RWPE2 (cell line): ENCODE results near the gene BLTP2.

ENCODE experiments used
- ATAC-seq: fragments of 200-7000 bp; cut with Tn5 transposase; 3 replicates; pipeline ENCODE4 v1.9.1; 2021; ENCODE audit warnings: low read depth
- DNase-seq: peaks from one replicate; pipeline ENCODE4 v3.0.0-alpha.2; 2020; ENCODE audit warnings: low spot score
- H3K27ac ChIP-seq: fragments of 450-650 bp; 2 replicates; pipeline ENCODE4 v1.5.1; 2017; ENCODE audit warnings: mild to moderate bottlenecking; ENCODE audit not compliant: poor library complexity, severe bottlenecking
- H3K27me3 ChIP-seq: fragments of 250-450 bp; sonication (Bioruptor Pico); 2 replicates; pipeline ENCODE4 v1.5.1; 2021; ENCODE audit warnings: mild to moderate bottlenecking, moderate library complexity; ENCODE audit not compliant: insufficient read depth, poor library complexity, severe bottlenecking
- H3K36me3 ChIP-seq: fragments of 250-450 bp; sonication (Bioruptor Pico); 2 replicates; pipeline ENCODE4 v1.5.1; 2020; ENCODE audit warnings: low read depth, mild to moderate bottlenecking, moderate library complexity
- H3K4me1 ChIP-seq: fragments of 250-450 bp; sonication (Bioruptor Pico); 2 replicates; pipeline ENCODE4 v1.5.1; 2021; ENCODE audit warnings: mild to moderate bottlenecking, moderate library complexity; ENCODE audit not compliant: insufficient read depth, poor library complexity, severe bottlenecking
- H3K4me3 ChIP-seq: fragments of 250-450 bp; sonication (Bioruptor Pico); 2 replicates; pipeline ENCODE4 v1.5.1; 2021; ENCODE audit warnings: mild to moderate bottlenecking, moderate library complexity; ENCODE audit not compliant: severe bottlenecking
- H3K9me3 ChIP-seq: fragments of 250-450 bp; sonication (Bioruptor Pico); 2 replicates; pipeline ENCODE4 v1.5.1; 2021; ENCODE audit warnings: mild to moderate bottlenecking, moderate library complexity; ENCODE audit not compliant: severe bottlenecking
- TF ChIP-seq, protein P1 (sequence below): fragments of 450-650 bp; IDR thresholded peaks from one replicate; pipeline ENCODE4 v1.5.1; 2017; ENCODE audit warnings: mild to moderate bottlenecking, moderate library complexity; ENCODE audit not compliant: poor library complexity, severe bottlenecking

Gene BLTP2

DNA sequence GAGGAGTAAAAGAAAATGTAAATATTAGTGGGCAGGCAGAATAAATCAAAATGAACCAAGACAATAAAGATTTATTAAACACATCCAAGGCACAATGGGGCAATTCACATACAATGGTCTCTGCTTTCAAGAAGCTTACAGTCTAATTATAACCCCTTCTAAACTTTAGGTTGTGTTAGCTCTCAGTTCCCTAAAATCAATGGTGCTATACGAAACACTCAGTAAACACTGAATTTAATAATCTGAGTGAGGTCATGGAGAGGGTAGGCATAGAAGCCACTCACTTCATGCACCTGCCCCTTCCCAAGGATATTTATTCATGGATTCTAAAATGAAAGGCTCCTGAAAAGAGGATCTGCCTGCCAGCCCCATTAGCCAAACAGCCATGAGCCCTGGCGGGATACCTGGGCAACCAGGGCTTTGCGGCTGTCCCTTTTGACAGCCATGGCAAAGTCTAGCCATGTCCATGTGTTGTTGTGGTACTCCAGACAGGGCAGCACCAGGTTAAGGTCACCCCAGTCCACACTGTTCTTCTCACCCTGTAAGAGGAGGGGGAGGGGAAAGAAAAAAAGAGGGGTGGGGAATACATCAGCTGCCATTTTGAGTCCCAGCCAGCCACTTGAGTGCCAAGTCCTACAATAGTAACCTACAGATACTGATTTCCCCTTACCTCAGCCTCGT is 29.6 kb downstream of the BLTP2 start:
- ATAC-seq (no peak), DNase-seq (no peak)
- peaks cover 80% of the 10 kb centered on the region for H3K36me3 ChIP-seq
- no peak overlapping the region for H3K27ac ChIP-seq
- H3K4me1 ChIP-seq, result no peaks in the 10 kb centered on the region
- no peaks in the 10 kb centered on the region for H3K27me3 ChIP-seq
- no peaks in the 10 kb centered on the region for H3K9me3 ChIP-seq
- no peak overlapping the region for H3K4me3 ChIP-seq
- TF ChIP-seq, protein P1, sequence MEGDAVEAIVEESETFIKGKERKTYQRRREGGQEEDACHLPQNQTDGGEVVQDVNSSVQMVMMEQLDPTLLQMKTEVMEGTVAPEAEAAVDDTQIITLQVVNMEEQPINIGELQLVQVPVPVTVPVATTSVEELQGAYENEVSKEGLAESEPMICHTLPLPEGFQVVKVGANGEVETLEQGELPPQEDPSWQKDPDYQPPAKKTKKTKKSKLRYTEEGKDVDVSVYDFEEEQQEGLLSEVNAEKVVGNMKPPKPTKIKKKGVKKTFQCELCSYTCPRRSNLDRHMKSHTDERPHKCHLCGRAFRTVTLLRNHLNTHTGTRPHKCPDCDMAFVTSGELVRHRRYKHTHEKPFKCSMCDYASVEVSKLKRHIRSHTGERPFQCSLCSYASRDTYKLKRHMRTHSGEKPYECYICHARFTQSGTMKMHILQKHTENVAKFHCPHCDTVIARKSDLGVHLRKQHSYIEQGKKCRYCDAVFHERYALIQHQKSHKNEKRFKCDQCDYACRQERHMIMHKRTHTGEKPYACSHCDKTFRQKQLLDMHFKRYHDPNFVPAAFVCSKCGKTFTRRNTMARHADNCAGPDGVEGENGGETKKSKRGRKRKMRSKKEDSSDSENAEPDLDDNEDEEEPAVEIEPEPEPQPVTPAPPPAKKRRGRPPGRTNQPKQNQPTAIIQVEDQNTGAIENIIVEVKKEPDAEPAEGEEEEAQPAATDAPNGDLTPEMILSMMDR, result no peak

DNA sequence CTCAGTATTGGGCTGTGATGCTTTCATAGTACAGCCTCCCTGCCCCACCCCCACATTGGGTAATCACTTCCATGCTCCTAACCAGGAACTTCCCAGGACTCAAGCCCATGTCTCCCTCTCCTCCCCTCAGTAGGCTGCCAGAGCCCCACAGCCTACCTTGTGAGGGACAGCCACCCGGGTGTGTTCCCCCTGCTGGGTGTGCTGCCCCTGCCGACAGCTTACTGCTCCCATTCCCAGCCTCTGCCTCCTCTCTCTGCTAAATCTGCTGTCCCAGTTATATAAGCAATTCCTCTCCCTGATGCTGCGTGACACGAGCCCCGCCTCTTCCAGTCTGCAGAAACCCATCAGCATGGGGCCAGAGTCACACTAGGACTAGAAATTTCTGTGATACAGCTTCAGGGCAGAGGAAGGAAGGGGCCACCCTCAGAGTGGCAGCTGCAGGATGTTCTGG is 31.0 kb downstream of the BLTP2 start, which contains the start of gene RSKR:
TSS of gene RSKR (minus strand) at position 255 of the 451 bp plus-strand sequence. CDS start at position 231, 24 bp downstream.
- no peaks in the 10 kb centered on the region for H3K4me1 ChIP-seq
- DNase-seq (no peak), ATAC-seq (no peak)
- no peaks in the 10 kb centered on the region for H3K9me3 ChIP-seq
- no peak within 1 kb of the TSS for H3K27ac ChIP-seq
- H3K36me3 ChIP-seq, result peaks cover 65% of the 10 kb centered on the region
- no peaks in the 10 kb centered on the region for H3K27me3 ChIP-seq
- no peak within 1 kb of the TSS for H3K4me3 ChIP-seq
- TF ChIP-seq, protein P1, result no peak

DNA sequence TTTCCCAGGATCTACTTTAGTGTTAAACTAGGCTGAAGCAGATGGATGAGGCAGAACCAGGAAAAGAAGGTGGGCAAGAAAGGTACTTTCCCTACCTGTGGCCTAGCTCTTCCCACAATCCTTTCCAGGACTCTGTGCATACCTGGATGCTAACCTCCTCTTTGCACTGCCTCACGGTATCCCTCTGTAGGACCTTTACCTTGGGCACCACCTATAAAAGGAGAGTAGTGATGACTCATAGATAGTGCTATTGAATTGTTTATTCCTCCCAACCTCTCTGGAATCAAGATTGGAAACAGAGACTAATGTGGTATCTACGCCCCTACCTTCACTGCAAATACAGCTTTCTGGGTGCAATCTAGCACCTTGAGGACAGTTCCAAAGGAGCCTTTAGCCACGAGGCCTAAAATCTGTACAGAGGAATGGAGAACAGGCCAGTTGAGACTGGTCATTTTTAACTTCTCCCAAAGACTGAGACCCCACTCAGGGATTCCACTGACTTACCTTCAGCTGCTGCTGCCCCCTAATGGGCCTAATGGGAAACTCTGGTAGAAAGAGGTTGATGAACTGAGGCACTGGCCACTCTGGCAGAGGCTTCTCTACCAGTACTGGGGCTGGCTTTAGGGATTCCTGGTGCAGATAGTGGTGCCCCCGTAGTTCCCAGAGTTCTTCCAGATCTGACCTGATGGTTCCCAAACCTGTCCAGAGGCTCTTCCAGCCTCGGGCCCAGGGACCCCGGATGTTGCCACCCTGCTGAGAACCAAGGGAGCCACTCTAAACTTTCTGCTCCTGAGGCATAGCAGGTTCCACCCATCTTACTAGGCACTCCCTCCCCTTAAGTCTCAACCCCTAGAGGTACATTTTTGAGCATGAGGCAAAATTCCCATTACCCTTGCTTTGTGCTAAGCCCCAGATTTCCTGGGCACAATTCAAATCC is 31.8 kb downstream of the BLTP2 start:
- Histone ChIP-seq H3K27me3 (no peaks in the 10 kb centered on the region), H3K4me3 (no peak overlapping the region), H3K4me1 (no peaks in the 10 kb centered on the region), H3K9me3 (no peaks in the 10 kb centered on the region), H3K27ac (no peak overlapping the region), H3K36me3 (peaks cover 62% of the 10 kb centered on the region)
- TF ChIP-seq, protein P1, result peak; percentile 59
- no peak for DNase-seq
- peak; percentile 50 for ATAC-seq

DNA sequence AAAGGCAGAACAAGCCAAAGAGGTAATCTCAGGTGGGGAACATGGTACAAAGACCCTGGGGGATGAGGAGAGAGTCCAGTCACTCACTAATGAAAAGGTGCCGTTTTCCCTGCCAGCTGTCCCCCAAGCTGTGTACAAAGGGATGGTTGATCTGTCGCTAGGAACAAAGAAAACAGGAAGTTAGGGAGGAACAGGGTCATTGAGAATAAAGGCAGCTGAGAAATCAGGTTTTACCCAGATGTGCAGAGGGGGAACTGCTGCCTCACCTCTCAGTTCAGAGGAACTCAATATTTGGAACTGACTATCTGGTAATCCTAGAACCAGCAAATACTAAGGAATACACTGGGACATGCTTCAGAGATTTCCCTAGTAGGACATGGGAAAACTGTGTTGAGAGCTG is 32.4 kb downstream of the BLTP2 start:
- Histone ChIP-seq H3K4me1 (no peaks in the 10 kb centered on the region), H3K27ac (no peak overlapping the region), H3K27me3 (no peaks in the 10 kb centered on the region), H3K36me3 (peaks cover 60% of the 10 kb centered on the region), H3K4me3 (no peak overlapping the region), H3K9me3 (no peaks in the 10 kb centered on the region)
- no peak for ATAC-seq
- TF ChIP-seq, protein P1, result no peak
- no peak for DNase-seq
